ENCODE data around the gene MGAT3. TPM values are rescaled to one million over a fixed set of nuclear protein-coding genes. Genes with fewer than 3 reads are reported as not detected.
A peak's percentile ranks its signal among the peaks of the same experiment; 100 is the strongest.

MGAT3 gene
- polyA plus RNA-seq, 1 donor from 2014 or later = 29.1 TPM

- peak overlapping the region; percentile 90 for H3K9ac ChIP-seq (ENCODE audit: low read length)
- H2AFZ ChIP-seq (ENCODE audit: low read depth, low read length) = peak overlapping the region; percentile 45
- H3K79me2 ChIP-seq (replicated peaks; ENCODE audit: insufficient read depth, low read length) = peaks cover 36% of the 10 kb centered on the region
- H4K20me1 ChIP-seq (ENCODE audit: insufficient read depth) = no peaks in the 10 kb centered on the region
- H3K36me3 ChIP-seq (ENCODE audit: insufficient read depth, low read length) = no peaks in the 10 kb centered on the region
- H3K9me2 ChIP-seq (ENCODE audit: insufficient read depth, low read length) = no peaks in the 10 kb centered on the region
- TF ChIP-seq RAD21 (conservative IDR thresholded peaks at IDR 0.05) (no peak), CTCF (IDR thresholded peaks at IDR 0.05; ENCODE audit: poor library complexity, severe bottlenecking) (no peak)
- no peaks in the 10 kb centered on the region for H3K9me3 ChIP-seq (ENCODE audit: low read length)
- H3K27ac ChIP-seq (ENCODE audit: low read length) = peak overlapping the region; percentile 80
- H3K4me2 ChIP-seq (ENCODE audit: low read length) = peak overlapping the region; percentile 52
- no peaks in the 10 kb centered on the region for H3F3A ChIP-seq (ENCODE audit: insufficient read depth, low read length, poor library complexity, severe bottlenecking)
- peak overlapping the region; percentile 89 for H3K4me3 ChIP-seq (ENCODE audit: low read length)
- no peaks in the 10 kb centered on the region for H3K27me3 ChIP-seq (ENCODE audit: insufficient read depth, low read depth, low read length)
Observed at GRCh38 chr22:39458444-39459083, 1.8 kb downstream of the MGAT3 start.

GRCh38 chr22:39459681-39460080 lies 2.9 kb downstream of the MGAT3 start:
- no peak overlapping the region for H3K9ac ChIP-seq (ENCODE audit: low read length)
- H3K9me3 ChIP-seq (ENCODE audit: low read length) = no peaks in the 10 kb centered on the region
- H3K4me2 ChIP-seq (ENCODE audit: low read length) = no peak overlapping the region
- H3K79me2 ChIP-seq (replicated peaks; ENCODE audit: insufficient read depth, low read length) = peaks cover 36% of the 10 kb centered on the region
- H3K4me3 ChIP-seq (ENCODE audit: low read length) = no peak overlapping the region
- H2AFZ ChIP-seq (ENCODE audit: low read depth, low read length) = no peak overlapping the region
- H3F3A ChIP-seq (ENCODE audit: insufficient read depth, low read length, poor library complexity, severe bottlenecking) = no peaks in the 10 kb centered on the region
- no peaks in the 10 kb centered on the region for H4K20me1 ChIP-seq (ENCODE audit: insufficient read depth)
- H3K36me3 ChIP-seq (ENCODE audit: insufficient read depth, low read length) = no peaks in the 10 kb centered on the region
- H3K9me2 ChIP-seq (ENCODE audit: insufficient read depth, low read length) = no peaks in the 10 kb centered on the region
- no peak overlapping the region for H3K27ac ChIP-seq (ENCODE audit: low read length)
- no peak for TF ChIP-seq REST (IDR thresholded peaks at IDR 0.05; ENCODE audit: borderline replicate concordance)
- no peak for TF ChIP-seq EZH2 (IDR thresholded peaks at IDR 0.05; ENCODE audit: borderline replicate concordance, insufficient read depth, low read length, poor library complexity, severe bottlenecking)
- TF ChIP-seq POLR2AphosphoS5 (IDR thresholded peaks at IDR 0.05) = no peak
- TF ChIP-seq MXI1 (conservative IDR thresholded peaks at IDR 0.05; ENCODE audit: poor library complexity, severe bottlenecking) = no peak
- no peak for TF ChIP-seq EP300 (conservative IDR thresholded peaks at IDR 0.05; ENCODE audit: poor library complexity, severe bottlenecking)
- TF ChIP-seq RAD21 (conservative IDR thresholded peaks at IDR 0.05) = no peak
- TF ChIP-seq CTCF (IDR thresholded peaks at IDR 0.05; ENCODE audit: poor library complexity, severe bottlenecking) = no peak
- no peak for TF ChIP-seq TAF1 (IDR thresholded peaks at IDR 0.05; ENCODE audit: low read depth)
- no peak for TF ChIP-seq SMC3 (conservative IDR thresholded peaks at IDR 0.05; ENCODE audit: poor library complexity)
- H3K27me3 ChIP-seq (ENCODE audit: insufficient read depth, low read depth, low read length) = no peaks in the 10 kb centered on the region

Data from neural cell (in vitro differentiated cells).